ENCODE results near the gene ZNRD2.

DNA sequence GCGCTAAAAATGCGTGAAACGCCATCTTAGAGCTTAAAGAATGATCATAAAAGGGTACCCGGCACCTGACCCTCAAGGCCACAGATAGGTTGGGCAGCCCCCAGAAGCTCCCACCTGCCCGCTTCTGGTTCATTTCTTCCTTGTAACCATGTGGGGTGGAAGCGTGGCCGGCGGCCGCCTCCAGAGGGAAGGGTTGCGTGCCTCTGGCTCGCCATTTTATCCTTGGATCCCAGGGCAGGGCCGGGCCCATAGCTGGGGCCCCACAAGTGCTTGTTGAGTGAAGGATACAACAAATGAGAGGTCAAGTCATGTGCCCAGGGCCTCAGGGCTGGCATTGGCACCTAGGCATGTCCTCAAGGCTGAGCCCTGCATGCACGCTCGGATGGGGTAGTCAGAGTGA, 51.2 kb downstream of the ZNRD2 start:
- TF ChIP-seq, protein P1, sequence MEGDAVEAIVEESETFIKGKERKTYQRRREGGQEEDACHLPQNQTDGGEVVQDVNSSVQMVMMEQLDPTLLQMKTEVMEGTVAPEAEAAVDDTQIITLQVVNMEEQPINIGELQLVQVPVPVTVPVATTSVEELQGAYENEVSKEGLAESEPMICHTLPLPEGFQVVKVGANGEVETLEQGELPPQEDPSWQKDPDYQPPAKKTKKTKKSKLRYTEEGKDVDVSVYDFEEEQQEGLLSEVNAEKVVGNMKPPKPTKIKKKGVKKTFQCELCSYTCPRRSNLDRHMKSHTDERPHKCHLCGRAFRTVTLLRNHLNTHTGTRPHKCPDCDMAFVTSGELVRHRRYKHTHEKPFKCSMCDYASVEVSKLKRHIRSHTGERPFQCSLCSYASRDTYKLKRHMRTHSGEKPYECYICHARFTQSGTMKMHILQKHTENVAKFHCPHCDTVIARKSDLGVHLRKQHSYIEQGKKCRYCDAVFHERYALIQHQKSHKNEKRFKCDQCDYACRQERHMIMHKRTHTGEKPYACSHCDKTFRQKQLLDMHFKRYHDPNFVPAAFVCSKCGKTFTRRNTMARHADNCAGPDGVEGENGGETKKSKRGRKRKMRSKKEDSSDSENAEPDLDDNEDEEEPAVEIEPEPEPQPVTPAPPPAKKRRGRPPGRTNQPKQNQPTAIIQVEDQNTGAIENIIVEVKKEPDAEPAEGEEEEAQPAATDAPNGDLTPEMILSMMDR (IDR thresholded peaks at IDR 0.05) = no peak
- TF ChIP-seq EP300 (IDR thresholded peaks at IDR 0.05) (no peak), POLR2AphosphoS5 (IDR thresholded peaks at IDR 0.05) (no peak), POLR2A (IDR thresholded peaks at IDR 0.05) (no peak)

All from upper lobe of left lung (tissue), 4 donors.